ENCODE data around the gene EFNB3. TPM values are rescaled to one million over a fixed set of nuclear protein-coding genes. Genes with fewer than 3 reads are reported as not detected.

EFNB3 gene
- polyA plus RNA-seq, 1 donor from 2014 or later, result 36.4 TPM

- no peaks in the 10 kb centered on the region for H3F3A ChIP-seq (ENCODE audit: insufficient read depth, low read length, poor library complexity, severe bottlenecking)
- H3K36me3 ChIP-seq (ENCODE audit: insufficient read depth, low read length), result no peaks in the 10 kb centered on the region
- no peaks in the 10 kb centered on the region for H3K79me2 ChIP-seq (replicated peaks; ENCODE audit: insufficient read depth, low read length)
- H3K9ac ChIP-seq (ENCODE audit: low read length), result no peak overlapping the region
- no peak overlapping the region for H2AFZ ChIP-seq (ENCODE audit: low read depth, low read length)
- no peaks in the 10 kb centered on the region for H4K20me1 ChIP-seq (ENCODE audit: insufficient read depth)
- H3K4me3 ChIP-seq (ENCODE audit: low read length), result no peak overlapping the region
- no peak overlapping the region for H3K4me2 ChIP-seq (ENCODE audit: low read length)
- TF ChIP-seq SMC3 (conservative IDR thresholded peaks at IDR 0.05; ENCODE audit: poor library complexity), result no peak
- TF ChIP-seq MXI1 (conservative IDR thresholded peaks at IDR 0.05; ENCODE audit: poor library complexity, severe bottlenecking), result no peak
- no peak for TF ChIP-seq CTCF (IDR thresholded peaks at IDR 0.05; ENCODE audit: poor library complexity, severe bottlenecking)
- no peak for TF ChIP-seq REST (IDR thresholded peaks at IDR 0.05; ENCODE audit: borderline replicate concordance)
- no peak for TF ChIP-seq TAF1 (IDR thresholded peaks at IDR 0.05; ENCODE audit: low read depth)
- TF ChIP-seq POLR2AphosphoS5 (IDR thresholded peaks at IDR 0.05), result no peak
- TF ChIP-seq EP300 (conservative IDR thresholded peaks at IDR 0.05; ENCODE audit: poor library complexity, severe bottlenecking), result no peak
- TF ChIP-seq RAD21 (conservative IDR thresholded peaks at IDR 0.05), result no peak
- TF ChIP-seq EZH2 (IDR thresholded peaks at IDR 0.05; ENCODE audit: borderline replicate concordance, insufficient read depth, low read length, poor library complexity, severe bottlenecking), result no peak
- no peaks in the 10 kb centered on the region for H3K27me3 ChIP-seq (ENCODE audit: insufficient read depth, low read depth, low read length)
- H3K9me2 ChIP-seq (ENCODE audit: insufficient read depth, low read length), result no peaks in the 10 kb centered on the region
- H3K9me3 ChIP-seq (ENCODE audit: low read length), result no peaks in the 10 kb centered on the region
- no peak overlapping the region for H3K27ac ChIP-seq (ENCODE audit: low read length)
These were observed 7.0 kb upstream of the EFNB3 start for GRCh38 chr17:7697828-7698588.

GRCh38 chr17:7700510-7700909 is 4.5 kb upstream of the EFNB3 start:
- H3K27ac ChIP-seq (ENCODE audit: low read length), result no peak overlapping the region
- H4K20me1 ChIP-seq (ENCODE audit: insufficient read depth), result no peaks in the 10 kb centered on the region
- H3K36me3 ChIP-seq (ENCODE audit: insufficient read depth, low read length), result no peaks in the 10 kb centered on the region
- H3K4me3 ChIP-seq (ENCODE audit: low read length), result no peak overlapping the region
- H3K4me2 ChIP-seq (ENCODE audit: low read length), result no peak overlapping the region
- no peaks in the 10 kb centered on the region for H3K9me2 ChIP-seq (ENCODE audit: insufficient read depth, low read length)
- no peak overlapping the region for H3K9ac ChIP-seq (ENCODE audit: low read length)
- H2AFZ ChIP-seq (ENCODE audit: low read depth, low read length), result no peak overlapping the region
- peaks cover 6% of the 10 kb centered on the region for H3F3A ChIP-seq (ENCODE audit: insufficient read depth, low read length, poor library complexity, severe bottlenecking)
- H3K79me2 ChIP-seq (replicated peaks; ENCODE audit: insufficient read depth, low read length), result peaks cover 4% of the 10 kb centered on the region
- no peak for TF ChIP-seq EZH2 (IDR thresholded peaks at IDR 0.05; ENCODE audit: borderline replicate concordance, insufficient read depth, low read length, poor library complexity, severe bottlenecking)
- TF ChIP-seq REST (IDR thresholded peaks at IDR 0.05; ENCODE audit: borderline replicate concordance), result no peak
- TF ChIP-seq POLR2AphosphoS5 (IDR thresholded peaks at IDR 0.05), result no peak
- TF ChIP-seq TAF1 (IDR thresholded peaks at IDR 0.05; ENCODE audit: low read depth), result no peak
- TF ChIP-seq RAD21 (conservative IDR thresholded peaks at IDR 0.05), result no peak
- no peak for TF ChIP-seq MXI1 (conservative IDR thresholded peaks at IDR 0.05; ENCODE audit: poor library complexity, severe bottlenecking)
- no peak for TF ChIP-seq EP300 (conservative IDR thresholded peaks at IDR 0.05; ENCODE audit: poor library complexity, severe bottlenecking)
- no peak for TF ChIP-seq CTCF (IDR thresholded peaks at IDR 0.05; ENCODE audit: poor library complexity, severe bottlenecking)
- no peak for TF ChIP-seq SMC3 (conservative IDR thresholded peaks at IDR 0.05; ENCODE audit: poor library complexity)
- no peaks in the 10 kb centered on the region for H3K27me3 ChIP-seq (ENCODE audit: insufficient read depth, low read depth, low read length)
- H3K9me3 ChIP-seq (ENCODE audit: low read length), result no peaks in the 10 kb centered on the region
